Measurements from ENCODE around the gene ZNF581. TPM values are rescaled to one million over a fixed set of nuclear protein-coding genes. Genes with fewer than 3 reads are reported as not detected.

Gene ZNF581
- polyA plus RNA-seq, 1 donor from 2014 or later = 15.3 TPM

DNA sequence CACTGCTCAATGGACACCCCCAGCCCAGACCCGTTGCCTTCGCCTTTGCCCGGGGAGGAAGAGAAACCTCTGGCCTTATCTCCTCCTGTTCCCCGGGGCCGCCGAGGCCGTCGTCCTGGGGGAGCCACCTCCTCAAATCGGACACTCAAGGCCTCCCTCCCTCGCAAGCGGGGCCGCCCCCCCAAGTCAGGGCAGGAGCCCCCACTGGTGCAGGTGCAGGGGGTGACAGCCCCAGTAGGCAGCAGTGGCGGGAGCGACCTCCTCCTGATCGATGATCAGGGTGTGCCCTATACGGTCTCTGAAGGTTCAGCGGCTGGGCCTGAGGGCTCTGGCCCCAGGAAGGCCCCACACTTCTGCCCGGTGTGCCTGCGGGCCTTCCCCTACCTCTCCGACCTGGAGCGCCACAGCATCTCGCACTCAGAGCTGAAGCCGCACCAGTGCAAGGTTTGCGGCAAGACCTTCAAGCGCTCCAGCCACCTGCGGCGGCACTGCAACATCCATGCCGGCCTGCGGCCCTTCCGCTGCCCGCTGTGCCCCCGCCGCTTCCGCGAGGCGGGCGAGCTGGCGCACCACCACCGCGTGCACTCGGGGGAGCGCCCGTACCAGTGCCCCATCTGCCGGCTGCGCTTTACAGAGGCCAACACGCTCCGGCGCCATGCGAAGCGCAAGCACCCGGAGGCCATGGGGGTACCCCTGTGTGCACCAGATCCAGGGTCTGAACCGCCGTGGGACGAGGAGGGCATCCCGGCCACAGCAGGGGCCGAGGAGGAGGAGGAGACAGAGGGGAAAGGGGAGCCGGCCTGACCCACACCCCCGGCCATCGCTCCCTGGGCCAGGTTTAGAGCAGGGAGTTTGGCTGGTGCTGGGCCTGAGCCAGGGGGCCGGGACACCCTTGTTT lies 41.1 kb upstream of the ZNF581 start:
- Histone ChIP-seq H3K4me3 (ENCODE audit: low read length) (no peak overlapping the region), H3K9me2 (ENCODE audit: insufficient read depth, low read length) (no peaks in the 10 kb centered on the region), H3K36me3 (ENCODE audit: insufficient read depth, low read length) (no peaks in the 10 kb centered on the region), H4K20me1 (ENCODE audit: insufficient read depth) (no peaks in the 10 kb centered on the region), H3K79me2 (replicated peaks; ENCODE audit: insufficient read depth, low read length) (peaks cover 14% of the 10 kb centered on the region), H3K9ac (ENCODE audit: low read length) (no peak overlapping the region), H3K27ac (ENCODE audit: low read length) (no peak overlapping the region), H2AFZ (ENCODE audit: low read depth, low read length) (no peak overlapping the region), H3F3A (ENCODE audit: insufficient read depth, low read length, poor library complexity, severe bottlenecking) (no peaks in the 10 kb centered on the region), H3K27me3 (ENCODE audit: insufficient read depth, low read depth, low read length) (no peaks in the 10 kb centered on the region), H3K9me3 (ENCODE audit: low read length) (no peaks in the 10 kb centered on the region), H3K4me2 (ENCODE audit: low read length) (no peak overlapping the region)
- TF ChIP-seq POLR2AphosphoS5 (IDR thresholded peaks at IDR 0.05) (no peak), TAF1 (IDR thresholded peaks at IDR 0.05; ENCODE audit: low read depth) (no peak), MXI1 (conservative IDR thresholded peaks at IDR 0.05; ENCODE audit: poor library complexity, severe bottlenecking) (no peak), EP300 (conservative IDR thresholded peaks at IDR 0.05; ENCODE audit: poor library complexity, severe bottlenecking) (no peak), SMC3 (conservative IDR thresholded peaks at IDR 0.05; ENCODE audit: poor library complexity) (no peak), EZH2 (IDR thresholded peaks at IDR 0.05; ENCODE audit: borderline replicate concordance, insufficient read depth, low read length, poor library complexity, severe bottlenecking) (no peak)
- TF ChIP-seq, protein P1, sequence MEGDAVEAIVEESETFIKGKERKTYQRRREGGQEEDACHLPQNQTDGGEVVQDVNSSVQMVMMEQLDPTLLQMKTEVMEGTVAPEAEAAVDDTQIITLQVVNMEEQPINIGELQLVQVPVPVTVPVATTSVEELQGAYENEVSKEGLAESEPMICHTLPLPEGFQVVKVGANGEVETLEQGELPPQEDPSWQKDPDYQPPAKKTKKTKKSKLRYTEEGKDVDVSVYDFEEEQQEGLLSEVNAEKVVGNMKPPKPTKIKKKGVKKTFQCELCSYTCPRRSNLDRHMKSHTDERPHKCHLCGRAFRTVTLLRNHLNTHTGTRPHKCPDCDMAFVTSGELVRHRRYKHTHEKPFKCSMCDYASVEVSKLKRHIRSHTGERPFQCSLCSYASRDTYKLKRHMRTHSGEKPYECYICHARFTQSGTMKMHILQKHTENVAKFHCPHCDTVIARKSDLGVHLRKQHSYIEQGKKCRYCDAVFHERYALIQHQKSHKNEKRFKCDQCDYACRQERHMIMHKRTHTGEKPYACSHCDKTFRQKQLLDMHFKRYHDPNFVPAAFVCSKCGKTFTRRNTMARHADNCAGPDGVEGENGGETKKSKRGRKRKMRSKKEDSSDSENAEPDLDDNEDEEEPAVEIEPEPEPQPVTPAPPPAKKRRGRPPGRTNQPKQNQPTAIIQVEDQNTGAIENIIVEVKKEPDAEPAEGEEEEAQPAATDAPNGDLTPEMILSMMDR (IDR thresholded peaks at IDR 0.05; ENCODE audit: poor library complexity, severe bottlenecking) = no peak
- TF ChIP-seq, protein P2, sequence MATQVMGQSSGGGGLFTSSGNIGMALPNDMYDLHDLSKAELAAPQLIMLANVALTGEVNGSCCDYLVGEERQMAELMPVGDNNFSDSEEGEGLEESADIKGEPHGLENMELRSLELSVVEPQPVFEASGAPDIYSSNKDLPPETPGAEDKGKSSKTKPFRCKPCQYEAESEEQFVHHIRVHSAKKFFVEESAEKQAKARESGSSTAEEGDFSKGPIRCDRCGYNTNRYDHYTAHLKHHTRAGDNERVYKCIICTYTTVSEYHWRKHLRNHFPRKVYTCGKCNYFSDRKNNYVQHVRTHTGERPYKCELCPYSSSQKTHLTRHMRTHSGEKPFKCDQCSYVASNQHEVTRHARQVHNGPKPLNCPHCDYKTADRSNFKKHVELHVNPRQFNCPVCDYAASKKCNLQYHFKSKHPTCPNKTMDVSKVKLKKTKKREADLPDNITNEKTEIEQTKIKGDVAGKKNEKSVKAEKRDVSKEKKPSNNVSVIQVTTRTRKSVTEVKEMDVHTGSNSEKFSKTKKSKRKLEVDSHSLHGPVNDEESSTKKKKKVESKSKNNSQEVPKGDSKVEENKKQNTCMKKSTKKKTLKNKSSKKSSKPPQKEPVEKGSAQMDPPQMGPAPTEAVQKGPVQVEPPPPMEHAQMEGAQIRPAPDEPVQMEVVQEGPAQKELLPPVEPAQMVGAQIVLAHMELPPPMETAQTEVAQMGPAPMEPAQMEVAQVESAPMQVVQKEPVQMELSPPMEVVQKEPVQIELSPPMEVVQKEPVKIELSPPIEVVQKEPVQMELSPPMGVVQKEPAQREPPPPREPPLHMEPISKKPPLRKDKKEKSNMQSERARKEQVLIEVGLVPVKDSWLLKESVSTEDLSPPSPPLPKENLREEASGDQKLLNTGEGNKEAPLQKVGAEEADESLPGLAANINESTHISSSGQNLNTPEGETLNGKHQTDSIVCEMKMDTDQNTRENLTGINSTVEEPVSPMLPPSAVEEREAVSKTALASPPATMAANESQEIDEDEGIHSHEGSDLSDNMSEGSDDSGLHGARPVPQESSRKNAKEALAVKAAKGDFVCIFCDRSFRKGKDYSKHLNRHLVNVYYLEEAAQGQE (IDR thresholded peaks at IDR 0.05; ENCODE audit: borderline replicate concordance) = no peak

DNA sequence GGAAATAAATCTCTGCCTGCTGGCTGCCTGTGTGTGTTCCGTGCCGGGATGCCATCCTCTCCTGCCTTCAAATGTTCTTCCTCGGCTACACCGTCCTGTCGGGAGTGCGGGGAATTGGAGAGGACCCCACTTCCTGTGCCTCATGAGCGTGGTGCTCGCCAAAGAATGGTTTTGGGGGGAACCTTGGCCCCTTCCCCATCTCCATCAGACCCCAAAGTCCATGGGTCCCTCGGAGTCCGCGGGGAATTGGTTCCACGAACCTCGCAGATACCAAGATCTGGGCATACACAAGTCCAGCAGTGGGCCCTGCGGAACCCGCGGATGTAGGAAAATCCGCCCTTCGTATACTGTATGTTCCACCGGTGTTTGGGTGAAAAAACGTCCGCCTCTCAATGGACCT lies 40.3 kb upstream of the ZNF581 start:
- H3K4me2 ChIP-seq (ENCODE audit: low read length) = no peak overlapping the region
- no peak overlapping the region for H3K27ac ChIP-seq (ENCODE audit: low read length)
- H4K20me1 ChIP-seq (ENCODE audit: insufficient read depth) = no peaks in the 10 kb centered on the region
- TF ChIP-seq RAD21 (conservative IDR thresholded peaks at IDR 0.05) = no peak
- TF ChIP-seq, protein P1 (IDR thresholded peaks at IDR 0.05; ENCODE audit: poor library complexity, severe bottlenecking) = no peak
- TF ChIP-seq, protein P2 (IDR thresholded peaks at IDR 0.05; ENCODE audit: borderline replicate concordance) = no peak
- no peak for TF ChIP-seq SMC3 (conservative IDR thresholded peaks at IDR 0.05; ENCODE audit: poor library complexity)
- TF ChIP-seq EZH2 (IDR thresholded peaks at IDR 0.05; ENCODE audit: borderline replicate concordance, insufficient read depth, low read length, poor library complexity, severe bottlenecking) = no peak
- TF ChIP-seq POLR2AphosphoS5 (IDR thresholded peaks at IDR 0.05) = no peak
- H3F3A ChIP-seq (ENCODE audit: insufficient read depth, low read length, poor library complexity, severe bottlenecking) = no peaks in the 10 kb centered on the region
- H3K36me3 ChIP-seq (ENCODE audit: insufficient read depth, low read length) = no peaks in the 10 kb centered on the region
- H3K4me3 ChIP-seq (ENCODE audit: low read length) = no peak overlapping the region
- H3K27me3 ChIP-seq (ENCODE audit: insufficient read depth, low read depth, low read length) = no peaks in the 10 kb centered on the region
- H3K9me3 ChIP-seq (ENCODE audit: low read length) = no peaks in the 10 kb centered on the region
- no peaks in the 10 kb centered on the region for H3K9me2 ChIP-seq (ENCODE audit: insufficient read depth, low read length)
- H2AFZ ChIP-seq (ENCODE audit: low read depth, low read length) = no peak overlapping the region
- peaks cover 21% of the 10 kb centered on the region for H3K79me2 ChIP-seq (replicated peaks; ENCODE audit: insufficient read depth, low read length)
- no peak overlapping the region for H3K9ac ChIP-seq (ENCODE audit: low read length)
